ENCODE results near the gene EXOC3.

The EXOC3 gene

GRCh38 chr5:443239-444151, 519 bp downstream of the EXOC3 start:
- H3K4me3 ChIP-seq (ENCODE audit: low read depth, low read length) = peak overlapping the region; percentile 92
- no peak for DNase-seq
- TF ChIP-seq CTCF (IDR thresholded peaks at IDR 0.05; ENCODE audit: low read depth, low read length) = no peak
- H3K27me3 ChIP-seq (ENCODE audit: insufficient read depth, low read depth, severe bottlenecking) = no peaks in the 10 kb centered on the region
- peak overlapping the region; percentile 75 for H3K27ac ChIP-seq
- H3K36me3 ChIP-seq = peaks cover 21% of the 10 kb centered on the region
- H3K9me3 ChIP-seq (ENCODE audit: severe bottlenecking) = no peaks in the 10 kb centered on the region

- H3K36me3 ChIP-seq = peaks cover 29% of the 10 kb centered on the region
- DNase-seq = no peak
- no peaks in the 10 kb centered on the region for H3K9me3 ChIP-seq (ENCODE audit: severe bottlenecking)
- no peak overlapping the region for H3K27ac ChIP-seq
- H3K27me3 ChIP-seq (ENCODE audit: insufficient read depth, low read depth, severe bottlenecking) = no peaks in the 10 kb centered on the region
- no peak for TF ChIP-seq CTCF (IDR thresholded peaks at IDR 0.05; ENCODE audit: low read depth, low read length)
- H3K4me3 ChIP-seq (ENCODE audit: low read depth, low read length) = no peak overlapping the region
Measured at GRCh38 chr5:444226-444625, 1.2 kb downstream of the EXOC3 start.

DNA sequence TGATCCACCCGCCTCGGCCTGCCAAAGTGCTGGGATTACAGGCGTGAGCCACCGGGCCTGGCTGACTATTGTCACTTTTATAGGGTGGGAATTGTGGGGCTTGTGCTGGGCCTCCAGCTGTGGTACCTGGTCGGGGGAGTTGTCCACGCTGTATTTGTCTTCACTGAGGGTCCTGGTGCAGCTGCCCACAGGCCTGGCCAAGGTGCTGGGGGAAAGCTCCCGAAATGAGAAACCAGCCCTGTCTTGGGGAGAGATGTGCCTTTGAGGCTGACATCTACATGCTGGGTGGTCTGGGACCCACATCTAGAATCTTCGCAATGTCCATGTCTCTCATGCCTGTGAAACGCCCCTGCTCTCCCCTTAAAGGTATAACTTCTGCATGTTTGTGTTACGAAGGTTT, 2.6 kb downstream of the EXOC3 start:
- H3K27ac ChIP-seq = no peak overlapping the region

DNA sequence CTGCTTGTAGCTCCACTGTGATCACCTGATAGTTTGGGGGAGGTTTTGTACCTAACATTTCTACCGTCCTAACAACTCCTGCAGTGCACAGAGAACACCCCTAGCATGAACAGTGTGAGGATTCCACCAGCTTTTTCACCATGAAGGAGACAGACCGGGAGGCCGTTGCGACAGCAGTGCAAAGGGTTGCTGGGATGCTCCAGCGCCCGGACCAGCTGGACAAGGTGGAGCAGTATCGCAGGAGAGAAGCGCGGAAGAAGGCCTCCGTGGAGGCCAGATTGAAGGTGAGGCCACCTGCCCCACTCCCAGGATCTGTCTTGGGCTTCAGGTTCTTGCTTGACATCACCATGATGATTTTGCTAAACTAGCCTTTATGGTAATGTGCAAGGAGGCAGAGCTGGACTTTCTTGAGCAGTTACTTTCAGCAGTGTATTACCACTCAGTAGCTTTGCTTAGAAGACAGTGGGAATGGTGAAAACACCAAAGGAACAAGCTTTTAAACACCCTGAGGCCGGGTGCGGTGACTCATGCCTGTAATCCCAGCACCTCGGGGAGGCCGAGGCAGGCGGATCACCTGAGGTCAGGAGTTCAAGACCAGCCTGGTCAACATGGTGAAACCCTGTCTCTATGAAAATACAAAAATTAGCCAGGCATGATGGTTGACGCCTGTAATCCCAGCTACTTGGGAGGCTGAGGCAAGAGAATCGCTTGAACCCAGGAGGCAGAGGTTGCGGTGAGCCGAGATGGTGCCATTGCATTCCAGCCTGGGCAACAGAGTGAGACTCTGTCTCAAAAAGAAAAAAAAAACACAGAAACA, 3.3 kb downstream of the EXOC3 start:
- Histone ChIP-seq H3K9me3 (ENCODE audit: severe bottlenecking) (no peaks in the 10 kb centered on the region), H3K27ac (no peak overlapping the region), H3K36me3 (peaks cover 46% of the 10 kb centered on the region), H3K27me3 (ENCODE audit: insufficient read depth, low read depth, severe bottlenecking) (no peaks in the 10 kb centered on the region), H3K4me3 (ENCODE audit: low read depth, low read length) (no peak overlapping the region)
- no peak for TF ChIP-seq CTCF (IDR thresholded peaks at IDR 0.05; ENCODE audit: low read depth, low read length)
- no peak for DNase-seq

More for the DNA sequence above, 2.6 kb downstream of the EXOC3 start:
- Histone ChIP-seq H3K9me3 (ENCODE audit: severe bottlenecking) (no peaks in the 10 kb centered on the region), H3K4me3 (ENCODE audit: low read depth, low read length) (no peak overlapping the region), H3K36me3 (peaks cover 42% of the 10 kb centered on the region), H3K27me3 (ENCODE audit: insufficient read depth, low read depth, severe bottlenecking) (no peaks in the 10 kb centered on the region)
- DNase-seq = peak; percentile 4
- TF ChIP-seq CTCF (IDR thresholded peaks at IDR 0.05; ENCODE audit: low read depth, low read length) = no peak

- peak; percentile 18 for DNase-seq
- peak; percentile 60 for TF ChIP-seq CTCF (IDR thresholded peaks at IDR 0.05; ENCODE audit: low read depth, low read length)
- peaks cover 51% of the 10 kb centered on the region for H3K36me3 ChIP-seq
Measured at GRCh38 chr5:446883-447263, 3.9 kb downstream of the EXOC3 start.

More at GRCh38 chr5:446883-447263, 3.9 kb downstream of the EXOC3 start:
- H3K27me3 ChIP-seq (ENCODE audit: insufficient read depth, low read depth, severe bottlenecking) = no peaks in the 10 kb centered on the region
- no peak overlapping the region for H3K4me3 ChIP-seq (ENCODE audit: low read depth, low read length)
- peaks cover 4% of the 10 kb centered on the region for H3K9me3 ChIP-seq (ENCODE audit: severe bottlenecking)
- H3K27ac ChIP-seq = no peak overlapping the region

Measured in WERI-Rb-1 (cell line).